ENCODE data around the gene TBC1D22A.
"Not testable (repeated sequence)": the region's sequence is repeated elsewhere in the genome, so short reads cannot be mapped to it uniquely, and the experiment has no call there.

TBC1D22A gene

GRCh38 chr22:46732041-46732379, 30.4 kb upstream of the TBC1D22A start:
- Histone ChIP-seq H3K9ac (ENCODE audit: low read depth, low read length) (no peak overlapping the region), H3K36me3 (ENCODE audit: insufficient read depth, low read length) (no peaks in the 10 kb centered on the region), H3K9me3 (ENCODE audit: control insufficient read depth, insufficient read depth, low read length) (no peaks in the 10 kb centered on the region), H3K4me1 (ENCODE audit: insufficient read depth, low read length) (peaks cover 26% of the 10 kb centered on the region)

- no peak overlapping the region for H3K9ac ChIP-seq (ENCODE audit: low read depth, low read length)
- H3K4me1 ChIP-seq (ENCODE audit: insufficient read depth, low read length) = peaks cover 26% of the 10 kb centered on the region
- H3K36me3 ChIP-seq (ENCODE audit: insufficient read depth, low read length) = no peaks in the 10 kb centered on the region
- H3K9me3 ChIP-seq (ENCODE audit: control insufficient read depth, insufficient read depth, low read length) = no peaks in the 10 kb centered on the region
These were observed 29.9 kb upstream of the TBC1D22A start for GRCh38 chr22:46732513-46732912.

- not testable (repeated sequence) for H3K9ac ChIP-seq (ENCODE audit: low read depth, low read length); H3K36me3 ChIP-seq (ENCODE audit: insufficient read depth, low read length); H3K9me3 ChIP-seq (ENCODE audit: control insufficient read depth, insufficient read depth, low read length)
- peaks cover 29% of the 10 kb centered on the region for H3K4me1 ChIP-seq (ENCODE audit: insufficient read depth, low read length)
These were observed 28.2 kb upstream of the TBC1D22A start for GRCh38 chr22:46734213-46734722.

GRCh38 chr22:46734830-46735453, 27.5 kb upstream of the TBC1D22A start:
- Histone ChIP-seq H3K4me1 (ENCODE audit: insufficient read depth, low read length) (peaks cover 29% of the 10 kb centered on the region), H3K9me3 (ENCODE audit: control insufficient read depth, insufficient read depth, low read length) (no peaks in the 10 kb centered on the region), H3K9ac (ENCODE audit: low read depth, low read length) (no peak overlapping the region), H3K36me3 (ENCODE audit: insufficient read depth, low read length) (no peaks in the 10 kb centered on the region)

- Histone ChIP-seq H3K36me3 (ENCODE audit: insufficient read depth, low read length) (no peaks in the 10 kb centered on the region), H3K4me1 (ENCODE audit: insufficient read depth, low read length) (peaks cover 29% of the 10 kb centered on the region), H3K9me3 (ENCODE audit: control insufficient read depth, insufficient read depth, low read length) (no peaks in the 10 kb centered on the region), H3K9ac (ENCODE audit: low read depth, low read length) (peak overlapping the region; percentile 9; the same call in 1 of the 2 replicates)
These were observed 26.5 kb upstream of the TBC1D22A start for GRCh38 chr22:46735747-46736608.

- H3K9ac ChIP-seq (ENCODE audit: low read depth, low read length) = peak overlapping the region; percentile 85; the same call in 1 of the 2 replicates
These were observed 25.7 kb upstream of the TBC1D22A start for GRCh38 chr22:46736705-46737104.

GRCh38 chr22:46737105-46737975, 25.1 kb upstream of the TBC1D22A start:
- Histone ChIP-seq H3K4me1 (ENCODE audit: insufficient read depth, low read length) (peaks cover 18% of the 10 kb centered on the region), H3K9me3 (ENCODE audit: control insufficient read depth, insufficient read depth, low read length) (no peaks in the 10 kb centered on the region)

More at GRCh38 chr22:46736705-46737104, 25.7 kb upstream of the TBC1D22A start:
- Histone ChIP-seq H3K36me3 (ENCODE audit: insufficient read depth, low read length) (no peaks in the 10 kb centered on the region), H3K9me3 (ENCODE audit: control insufficient read depth, insufficient read depth, low read length) (no peaks in the 10 kb centered on the region), H3K4me1 (ENCODE audit: insufficient read depth, low read length) (peaks cover 24% of the 10 kb centered on the region)

GRCh38 chr22:46737976-46738646, 24.3 kb upstream of the TBC1D22A start, which contains the start of gene CERK:
TSS of gene CERK (minus strand) at chr22:46738252. CDS start at chr22:46738148, 104 bp downstream.
- H3K9ac ChIP-seq (ENCODE audit: low read depth, low read length) = peak within 1 kb of the TSS; percentile 85
- peaks cover 18% of the 10 kb centered on the region for H3K4me1 ChIP-seq (ENCODE audit: insufficient read depth, low read length)
- H3K36me3 ChIP-seq (ENCODE audit: insufficient read depth, low read length) = no peaks in the 10 kb centered on the region

More at GRCh38 chr22:46737105-46737975, 25.1 kb upstream of the TBC1D22A start:
- Histone ChIP-seq H3K36me3 (ENCODE audit: insufficient read depth, low read length) (no peaks in the 10 kb centered on the region), H3K9ac (ENCODE audit: low read depth, low read length) (peak overlapping the region; percentile 85)

GRCh38 chr22:46738647-46739093, 23.8 kb upstream of the TBC1D22A start:
- Histone ChIP-seq H3K9ac (ENCODE audit: low read depth, low read length) (peak overlapping the region; percentile 60; the same call in 1 of the 2 replicates), H3K4me1 (ENCODE audit: insufficient read depth, low read length) (peaks cover 18% of the 10 kb centered on the region), H3K9me3 (ENCODE audit: control insufficient read depth, insufficient read depth, low read length) (no peaks in the 10 kb centered on the region), H3K36me3 (ENCODE audit: insufficient read depth, low read length) (no peaks in the 10 kb centered on the region)

More at GRCh38 chr22:46737976-46738646, 24.3 kb upstream of the TBC1D22A start, which contains the start of gene CERK:
- H3K9me3 ChIP-seq (ENCODE audit: control insufficient read depth, insufficient read depth, low read length) = no peaks in the 10 kb centered on the region

- peaks cover 18% of the 10 kb centered on the region for H3K4me1 ChIP-seq (ENCODE audit: insufficient read depth, low read length)
- no peaks in the 10 kb centered on the region for H3K9me3 ChIP-seq (ENCODE audit: control insufficient read depth, insufficient read depth, low read length)
- no peaks in the 10 kb centered on the region for H3K36me3 ChIP-seq (ENCODE audit: insufficient read depth, low read length)
- no peak overlapping the region; the same call in 1 of the 2 replicates for H3K9ac ChIP-seq (ENCODE audit: low read depth, low read length)
These were observed 23.2 kb upstream of the TBC1D22A start for GRCh38 chr22:46739094-46739870.

GRCh38 chr22:46740910-46741780, 21.3 kb upstream of the TBC1D22A start:
- no peaks in the 10 kb centered on the region for H3K36me3 ChIP-seq (ENCODE audit: insufficient read depth, low read length)

GRCh38 chr22:46741974-46742519, 20.4 kb upstream of the TBC1D22A start:
- Histone ChIP-seq H3K9me3 (ENCODE audit: control insufficient read depth, insufficient read depth, low read length) (no peaks in the 10 kb centered on the region), H3K4me1 (ENCODE audit: insufficient read depth, low read length) (peaks cover 3% of the 10 kb centered on the region; the same call in 1 of the 2 replicates), H3K9ac (ENCODE audit: low read depth, low read length) (no peak overlapping the region), H3K36me3 (ENCODE audit: insufficient read depth, low read length) (no peaks in the 10 kb centered on the region)

More at GRCh38 chr22:46740910-46741780, 21.3 kb upstream of the TBC1D22A start:
- no peak overlapping the region for H3K9ac ChIP-seq (ENCODE audit: low read depth, low read length)
- peaks cover 9% of the 10 kb centered on the region; the same call in 1 of the 2 replicates for H3K4me1 ChIP-seq (ENCODE audit: insufficient read depth, low read length)
- H3K9me3 ChIP-seq (ENCODE audit: control insufficient read depth, insufficient read depth, low read length) = no peaks in the 10 kb centered on the region

All from ES-I3 (cell line).